Activated CD8-positive, alpha-beta T cell treated with anti-CD3 and anti-CD28 coated beads, Interleukin-2, amount 10 ng/mL, durations not matched to agents 7 days and 5 days (primary cell): ENCODE measurements around the gene SLPI. TPM values are rescaled to one million over a fixed set of nuclear protein-coding genes. Genes with fewer than 3 reads are reported as not detected.

Experiments
- ATAC-seq: fragments of 150-1000 bp; cut with Tn5 transposase; one replicate; pipeline ENCODE4 v1.10.0; 2021; ENCODE audit warnings: moderate library complexity
- CTCF ChIA-PET: fragments of 350-600 bp; sonication (Branson Sonifier 250); formaldehyde crosslinking; loops from one replicate; lab custom pipeline; 2021; ENCODE audit warnings: antibody characterized with exemption; lab: Charles Lee
- POLR2A ChIA-PET: fragments of 350-600 bp; sonication (Branson Sonifier 250); formaldehyde crosslinking; loops from one replicate; lab custom pipeline; 2021; ENCODE audit warnings: antibody characterized with exemption; lab: Charles Lee
- DNase-seq: peaks from one replicate; pipeline ENCODE4 v3.0.0-alpha.2; 2020
- H3K27ac Mint-ChIP-seq: one replicate; pipeline ENCODE4 v1.8.0; 2021; ENCODE audit warnings: mild to moderate bottlenecking, mixed read lengths
- H3K27me3 Mint-ChIP-seq: one replicate; pipeline ENCODE4 v1.8.0; 2021; ENCODE audit warnings: low read depth, mixed read lengths
- H3K36me3 Mint-ChIP-seq: one replicate; pipeline ENCODE4 v1.8.0; 2021; ENCODE audit warnings: low read depth, mixed read lengths
- H3K4me1 Mint-ChIP-seq: one replicate; pipeline ENCODE4 v1.8.0; 2021; ENCODE audit warnings: low read depth, mixed read lengths
- H3K4me3 Mint-ChIP-seq: one replicate; pipeline ENCODE4 v1.8.0; 2021; ENCODE audit warnings: mild to moderate bottlenecking, mixed read lengths
- H3K9me3 Mint-ChIP-seq: one replicate; pipeline ENCODE4 v1.8.0; 2022; ENCODE audit warnings: mixed read lengths; ENCODE audit not compliant: insufficient read depth
- total RNA-seq, 2 experiments: library from RNA; stranded (reverse); gene quantifications; one replicate each; pipeline ENCODE4 v1.2.3, GENCODE V29; 2021

Gene SLPI
- not detected for total RNA-seq

DNA sequence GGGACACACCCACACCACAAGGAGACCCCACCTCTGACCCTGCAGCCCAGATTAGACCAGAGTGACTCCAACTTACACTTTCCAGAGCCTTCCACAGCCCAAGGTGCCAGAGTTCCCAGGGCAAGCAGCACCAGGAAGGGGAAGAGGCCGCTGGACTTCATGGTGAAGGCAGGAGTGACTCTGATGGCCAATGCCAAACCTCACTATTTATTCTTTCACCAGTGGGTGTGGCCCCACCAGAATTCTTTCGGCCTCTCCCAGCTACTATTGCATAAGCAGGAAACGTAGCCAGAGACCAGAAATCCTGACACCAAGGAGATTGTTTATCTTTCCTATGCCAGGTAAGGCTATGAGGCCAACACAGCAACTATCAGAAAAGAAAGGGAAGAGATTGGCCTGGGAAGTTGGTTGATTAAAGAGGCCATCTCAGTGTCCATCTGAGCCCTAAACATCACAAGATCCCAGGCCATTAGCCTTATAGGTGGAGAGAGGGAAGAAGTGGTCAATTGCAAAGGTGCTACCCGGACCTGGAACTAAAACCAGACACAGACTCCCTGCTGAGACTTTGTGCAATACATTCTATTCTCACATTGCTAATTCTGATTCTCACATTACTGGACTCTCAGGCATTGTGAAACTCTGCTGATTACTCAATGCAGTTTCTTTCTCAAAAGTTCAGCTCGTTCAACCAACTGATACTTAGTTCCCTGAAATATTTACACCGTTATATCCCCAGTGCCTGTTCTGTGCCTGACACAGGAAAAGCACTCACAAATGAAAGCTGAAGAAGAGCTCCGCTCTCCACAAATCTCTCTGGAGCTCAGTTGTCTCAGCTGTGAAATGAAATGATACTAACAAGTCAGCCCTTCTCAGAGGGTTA lies at the start of gene SLPI:
TSS of gene SLPI (minus strand) at position 182 of the 880 bp plus-strand sequence. CDS start at position 161, 21 bp downstream.
- H3K27ac Mint-ChIP-seq: no peak within 1 kb of the TSS
- no peaks in the 10 kb centered on the region for H3K9me3 Mint-ChIP-seq
- ATAC-seq (no peak), DNase-seq (no peak)
- no peaks in the 10 kb centered on the region for H3K36me3 Mint-ChIP-seq
- no peaks in the 10 kb centered on the region for H3K4me1 Mint-ChIP-seq
- peaks cover 30% of the 10 kb centered on the region for H3K27me3 Mint-ChIP-seq
- no peak within 1 kb of the TSS for H3K4me3 Mint-ChIP-seq
- CTCF ChIA-PET: interaction anchor here (0.7 to 1.7 kb wide), 5 partner anchors 9 to 255 kb away, joined by 3 to 6 read pairs (median 4); no protein-coding TSS in a partner anchor
- POLR2A ChIA-PET: no interaction called here

DNA sequence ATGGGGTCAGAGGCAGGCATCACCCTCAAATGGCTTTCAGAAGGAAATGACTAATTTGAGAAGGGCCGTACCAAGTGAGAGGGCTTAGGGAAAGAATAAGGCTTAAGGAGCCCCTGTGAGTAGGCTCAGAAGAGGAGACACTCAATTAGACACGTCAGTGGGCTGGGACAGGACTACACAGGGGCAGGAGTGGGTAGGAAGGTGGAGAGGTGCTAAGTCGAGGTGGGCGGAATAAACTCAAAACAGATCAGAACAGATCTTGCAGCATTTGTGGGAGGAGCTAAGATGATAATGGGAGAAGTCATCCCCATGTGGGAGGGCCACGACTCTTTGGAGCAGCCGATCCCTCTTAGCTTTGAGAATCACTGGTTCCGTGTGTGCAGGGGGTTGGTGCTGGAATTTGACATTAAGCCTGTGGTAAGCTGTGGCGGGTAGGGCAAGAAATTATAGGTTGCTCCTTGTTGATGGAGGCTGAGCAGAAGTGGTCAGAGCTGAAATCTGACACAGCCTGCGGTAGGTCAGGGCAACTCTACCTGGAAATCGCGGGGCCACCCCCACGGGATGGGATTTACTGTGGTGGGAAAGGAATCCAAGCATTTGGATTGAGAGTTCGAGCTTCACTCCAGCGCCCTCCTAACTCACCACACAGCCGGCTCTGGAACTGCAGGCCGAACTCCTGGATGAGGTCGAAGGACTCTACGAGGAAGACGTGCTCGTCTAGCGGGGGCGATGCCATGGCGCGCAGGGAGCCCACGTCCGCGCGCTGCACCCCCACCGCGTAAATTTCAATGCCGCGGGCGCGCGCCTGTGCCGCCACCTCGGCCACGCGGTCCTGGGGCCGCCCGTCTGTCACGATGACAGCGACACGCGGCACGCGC lies 49.5 kb upstream of the SLPI start:
- no peaks in the 10 kb centered on the region for H3K36me3 Mint-ChIP-seq
- H3K27ac Mint-ChIP-seq: no peak overlapping the region
- DNase-seq (no peak), ATAC-seq (no peak)
- no peaks in the 10 kb centered on the region for H3K9me3 Mint-ChIP-seq
- CTCF ChIA-PET: interaction anchor here (1.1 to 6.4 kb wide), 8 partner anchors 9 to 467 kb away, joined by 4 to 131 read pairs (median 6); no protein-coding TSS in a partner anchor
- H3K27me3 Mint-ChIP-seq: peaks cover 25% of the 10 kb centered on the region
- H3K4me3 Mint-ChIP-seq: no peak overlapping the region
- POLR2A ChIA-PET: interaction anchor here (0.9 kb wide), 1 partner anchor 15 kb away, joined by 3 read pairs; no protein-coding TSS in a partner anchor
- H3K4me1 Mint-ChIP-seq: peaks cover 15% of the 10 kb centered on the region

DNA sequence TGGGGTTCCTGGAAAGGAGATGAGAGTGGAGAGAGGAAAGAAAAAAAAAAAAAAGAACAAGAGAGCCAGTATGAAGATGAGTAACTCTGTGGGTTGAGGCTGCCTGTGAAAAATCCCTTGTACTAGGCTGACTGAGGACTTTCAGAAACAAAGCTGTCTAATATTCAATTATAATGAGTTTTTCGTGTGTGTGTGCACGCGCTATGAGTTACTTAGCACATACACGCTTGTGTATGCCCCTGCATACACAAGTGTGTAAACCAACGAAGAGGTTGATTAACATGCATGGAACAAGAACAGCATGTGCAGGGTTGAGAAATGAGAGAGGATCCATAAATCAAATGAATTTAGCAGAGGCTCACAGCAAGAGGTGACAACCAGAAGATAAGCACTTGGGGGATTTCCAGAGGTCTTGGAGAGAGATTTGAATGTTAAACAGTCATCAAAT lies 47.5 kb upstream of the SLPI start:
- CTCF ChIA-PET: interaction anchor here (0.7 to 6.4 kb wide), 10 partner anchors 10 to 469 kb away, joined by 3 to 131 read pairs (median 3); partner anchors contain the start of gene SYS1
- ATAC-seq (no peak), DNase-seq (no peak)
- Mint-ChIP-seq H3K4me1 (peaks cover 15% of the 10 kb centered on the region), H3K4me3 (no peak overlapping the region), H3K27ac (no peak overlapping the region), H3K36me3 (no peaks in the 10 kb centered on the region), H3K9me3 (no peaks in the 10 kb centered on the region), H3K27me3 (peaks cover 17% of the 10 kb centered on the region)
- POLR2A ChIA-PET: interaction anchor here (1.6 kb wide), 1 partner anchor 11 kb away, joined by 3 read pairs; no protein-coding TSS in a partner anchor

- DNase-seq (peak; percentile 59), ATAC-seq (peak; percentile 91)
- Mint-ChIP-seq H3K36me3 (no peaks in the 10 kb centered on the region), H3K9me3 (no peaks in the 10 kb centered on the region), H3K27ac (no peak overlapping the region), H3K4me1 (peaks cover 18% of the 10 kb centered on the region), H3K4me3 (no peak overlapping the region), H3K27me3 (peaks cover 17% of the 10 kb centered on the region)
- POLR2A ChIA-PET: interaction anchor here (0.6 to 1.6 kb wide), 2 partner anchors 10 to 1847 kb away, joined by 3 read pairs; no protein-coding TSS in a partner anchor
- CTCF ChIA-PET: interaction anchor here (0.7 to 6.4 kb wide), 11 partner anchors 9 to 770 kb away, joined by 3 to 131 read pairs (median 3); partner anchors contain the start of gene SYS1
Measured at GRCh38 chr20:45300961-45301360, 46.6 kb upstream of the SLPI start.

DNA sequence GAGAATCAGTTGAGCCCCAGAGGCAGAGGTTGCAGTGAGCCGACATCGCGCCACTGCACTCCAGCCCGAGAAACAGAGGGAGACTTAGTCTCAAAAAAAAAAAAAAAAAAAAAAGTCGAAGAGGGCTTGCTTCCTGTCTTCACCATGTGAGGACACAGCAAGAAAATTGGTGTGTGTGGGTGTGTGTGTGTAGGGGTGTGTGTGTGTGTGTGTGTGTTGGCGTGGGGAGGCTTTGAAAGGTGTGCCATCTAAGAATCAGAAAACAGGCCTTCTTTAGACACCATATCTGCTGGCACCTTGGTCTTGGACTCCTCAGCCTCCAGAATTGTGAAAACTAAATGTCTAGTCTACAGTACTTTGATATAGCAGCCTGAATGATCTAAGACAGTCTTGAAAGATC lies 45.4 kb upstream of the SLPI start:
- Mint-ChIP-seq H3K4me1 (peaks cover 18% of the 10 kb centered on the region), H3K36me3 (no peaks in the 10 kb centered on the region), H3K27ac (no peak overlapping the region), H3K9me3 (no peaks in the 10 kb centered on the region), H3K4me3 (no peak overlapping the region), H3K27me3 (peaks cover 16% of the 10 kb centered on the region)
- DNase-seq (no peak), ATAC-seq (no peak)
- ChIA-PET CTCF (interaction anchor here (1.7 to 6.4 kb wide), 2 partner anchors 8 to 19 kb away, joined by 8 to 131 read pairs; no protein-coding TSS in a partner anchor), POLR2A (no interaction called here)

DNA sequence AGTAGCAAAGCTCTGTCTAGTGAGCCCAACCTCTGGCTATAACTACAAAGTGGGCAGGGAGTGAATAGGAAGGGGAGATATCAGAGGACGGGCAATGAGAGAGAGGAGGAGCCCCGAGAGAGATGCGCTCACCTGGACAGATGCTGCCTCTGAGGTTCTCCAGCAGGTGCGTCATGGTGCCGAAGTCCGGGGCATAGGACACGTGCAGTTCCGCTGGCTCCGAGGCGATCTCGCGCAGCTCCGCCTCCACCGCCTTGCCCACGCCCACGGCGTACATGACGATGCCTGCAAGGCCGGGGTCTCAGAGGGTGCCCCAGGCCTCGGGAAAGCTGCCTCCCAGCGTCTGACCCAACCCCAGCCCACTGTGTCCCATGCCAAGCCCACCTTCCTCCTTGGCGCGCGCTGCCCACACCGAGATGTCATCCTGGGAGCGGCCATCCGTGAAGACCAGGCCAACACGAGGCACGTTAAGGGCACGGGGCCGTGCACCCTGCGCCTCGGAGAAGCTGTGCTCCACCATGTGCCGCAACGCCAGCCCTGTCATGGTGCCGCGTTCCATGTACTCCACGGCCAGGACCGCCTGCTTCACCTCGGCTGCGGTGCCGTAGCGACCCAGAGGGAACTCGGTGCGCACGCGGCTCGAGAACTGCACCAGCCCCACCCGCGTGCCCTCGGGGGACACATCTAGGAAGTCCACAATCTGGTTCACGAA lies 43.6 kb upstream of the SLPI start:
- POLR2A ChIA-PET: no interaction called here
- CTCF ChIA-PET: interaction anchor here (0.8 to 1.9 kb wide), 5 partner anchors 9 to 473 kb away, joined by 3 to 7 read pairs (median 3); partner anchors contain the start of genes RBPJL and SYS1
- Mint-ChIP-seq H3K27ac (no peak overlapping the region), H3K4me1 (peaks cover 17% of the 10 kb centered on the region), H3K36me3 (no peaks in the 10 kb centered on the region), H3K4me3 (no peak overlapping the region), H3K27me3 (peaks cover 14% of the 10 kb centered on the region), H3K9me3 (no peaks in the 10 kb centered on the region)
- DNase-seq (no peak), ATAC-seq (no peak)

DNA sequence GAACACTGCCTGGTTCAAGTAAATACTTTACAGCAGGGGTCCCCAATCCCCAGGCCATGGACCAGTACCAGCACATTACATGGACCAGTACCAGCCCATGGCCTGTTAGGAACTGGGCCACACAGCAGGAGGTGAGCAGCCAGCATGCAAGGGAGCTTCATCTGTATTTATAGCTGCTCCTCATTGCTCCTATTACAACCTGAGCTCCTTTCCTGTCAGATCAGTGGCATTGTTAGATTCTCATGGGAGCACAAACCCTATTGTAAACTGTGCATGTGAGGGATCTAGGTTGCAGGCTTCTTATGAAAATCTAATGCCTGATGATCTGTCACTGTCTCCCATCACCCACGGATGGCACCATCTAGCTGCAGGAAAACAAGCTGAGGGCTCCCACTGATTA lies 40.3 kb upstream of the SLPI start:
- ATAC-seq (no peak), DNase-seq (no peak)
- H3K9me3 Mint-ChIP-seq: no peaks in the 10 kb centered on the region
- CTCF ChIA-PET: interaction anchor here (0.9 to 6.1 kb wide), 47 partner anchors 8 to 995 kb away, joined by 3 to 131 read pairs (median 6); partner anchors contain the start of genes KCNS1, MATN4, RBPJL and SDC4
- H3K36me3 Mint-ChIP-seq: no peaks in the 10 kb centered on the region
- peaks cover 11% of the 10 kb centered on the region for H3K4me1 Mint-ChIP-seq
- H3K4me3 Mint-ChIP-seq: no peak overlapping the region
- peaks cover 27% of the 10 kb centered on the region for H3K27me3 Mint-ChIP-seq
- H3K27ac Mint-ChIP-seq: no peak overlapping the region
- POLR2A ChIA-PET: interaction anchor here (0.8 to 1.1 kb wide), 2 partner anchors 24 to 68 kb away, joined by 3 to 5 read pairs; partner anchors contain the start of gene SYS1

GRCh38 chr20:45294003-45294368 lies 39.6 kb upstream of the SLPI start:
- ChIA-PET CTCF (interaction anchor here (0.8 to 6.1 kb wide), 68 partner anchors 9 to 996 kb away, joined by 3 to 131 read pairs (median 5); partner anchors contain the start of genes KCNS1, MATN4, RBPJL and SDC4), POLR2A (interaction anchor here (0.8 to 1.1 kb wide), 3 partner anchors 25 to 77 kb away, joined by 3 to 5 read pairs (median 3); partner anchors contain the start of gene SYS1)
- no peaks in the 10 kb centered on the region for H3K9me3 Mint-ChIP-seq
- H3K27ac Mint-ChIP-seq: no peak overlapping the region
- H3K4me3 Mint-ChIP-seq: peak overlapping the region; percentile 65
- peaks cover 27% of the 10 kb centered on the region for H3K27me3 Mint-ChIP-seq
- no peak for DNase-seq
- H3K4me1 Mint-ChIP-seq: peaks cover 11% of the 10 kb centered on the region
- no peaks in the 10 kb centered on the region for H3K36me3 Mint-ChIP-seq
- ATAC-seq: no peak

GRCh38 chr20:45293041-45294002 lies 39.0 kb upstream of the SLPI start:
- Mint-ChIP-seq H3K4me1 (peaks cover 11% of the 10 kb centered on the region), H3K36me3 (no peaks in the 10 kb centered on the region), H3K27me3 (peaks cover 29% of the 10 kb centered on the region), H3K4me3 (peak overlapping the region; percentile 65), H3K27ac (no peak overlapping the region), H3K9me3 (no peaks in the 10 kb centered on the region)
- peak; percentile 88 for ATAC-seq
- ChIA-PET POLR2A (interaction anchor here (0.9 to 1.1 kb wide), 2 partner anchors 70 to 78 kb away, joined by 3 to 5 read pairs; partner anchors contain the start of gene SYS1), CTCF (interaction anchor here (0.7 to 6.1 kb wide), 69 partner anchors 8 to 996 kb away, joined by 3 to 131 read pairs (median 5); partner anchors contain the start of genes KCNS1, MATN4, SDC4 and SYS1)
- DNase-seq: peak; percentile 87
